ENCODE results near the gene AKR7A2.

DNA sequence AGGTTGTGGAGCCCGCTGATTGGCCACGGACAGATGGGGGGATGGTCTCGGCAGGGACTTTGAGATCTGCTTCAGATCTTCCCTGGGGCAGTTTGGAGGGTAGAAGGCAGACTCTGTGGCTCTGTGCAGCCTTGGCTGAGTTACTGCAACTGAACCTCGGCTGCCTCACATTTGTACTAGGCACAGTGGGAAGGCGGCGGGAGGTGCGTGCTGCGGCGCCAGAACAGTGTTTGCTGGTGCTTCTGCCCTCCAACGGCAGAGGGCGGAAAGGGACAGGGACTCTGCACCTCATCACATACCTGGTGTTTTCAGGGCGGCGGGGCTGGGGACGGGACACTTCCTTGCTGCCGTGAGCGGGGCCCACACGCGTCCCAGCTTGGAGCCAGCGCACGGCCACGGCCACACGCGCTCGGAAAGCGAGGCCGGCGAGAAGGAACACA lies 26.4 kb upstream of the AKR7A2 start:
- TF ChIP-seq, protein P1, sequence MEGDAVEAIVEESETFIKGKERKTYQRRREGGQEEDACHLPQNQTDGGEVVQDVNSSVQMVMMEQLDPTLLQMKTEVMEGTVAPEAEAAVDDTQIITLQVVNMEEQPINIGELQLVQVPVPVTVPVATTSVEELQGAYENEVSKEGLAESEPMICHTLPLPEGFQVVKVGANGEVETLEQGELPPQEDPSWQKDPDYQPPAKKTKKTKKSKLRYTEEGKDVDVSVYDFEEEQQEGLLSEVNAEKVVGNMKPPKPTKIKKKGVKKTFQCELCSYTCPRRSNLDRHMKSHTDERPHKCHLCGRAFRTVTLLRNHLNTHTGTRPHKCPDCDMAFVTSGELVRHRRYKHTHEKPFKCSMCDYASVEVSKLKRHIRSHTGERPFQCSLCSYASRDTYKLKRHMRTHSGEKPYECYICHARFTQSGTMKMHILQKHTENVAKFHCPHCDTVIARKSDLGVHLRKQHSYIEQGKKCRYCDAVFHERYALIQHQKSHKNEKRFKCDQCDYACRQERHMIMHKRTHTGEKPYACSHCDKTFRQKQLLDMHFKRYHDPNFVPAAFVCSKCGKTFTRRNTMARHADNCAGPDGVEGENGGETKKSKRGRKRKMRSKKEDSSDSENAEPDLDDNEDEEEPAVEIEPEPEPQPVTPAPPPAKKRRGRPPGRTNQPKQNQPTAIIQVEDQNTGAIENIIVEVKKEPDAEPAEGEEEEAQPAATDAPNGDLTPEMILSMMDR (IDR thresholded peaks at IDR 0.05; ENCODE audit: insufficient read depth, low read depth, low read length) = no peak
- TF ChIP-seq EZH2 (IDR thresholded peaks at IDR 0.05; ENCODE audit: insufficient read depth, low read length) = no peak
